Head of caudate nucleus (tissue), 42 donors: ENCODE data around the gene CALHM2.

Experiments
- DNase-seq, 42 donors: peaks; one replicate each; pipeline versions ENCODE4 v3.0.0 to v3.0.0-alpha.2; 2020 to 2021; ENCODE audit warnings: mixed read lengths in 7 of 42
- intact Hi-C: fragments of 100-400 bp; cut with DNase I; formaldehyde crosslinking; loops from one replicate; pipeline ENCODE4 v1.15.0; 2022

The CALHM2 gene

GRCh38 chr10:103478671-103479070 is 26.5 kb upstream of the CALHM2 start:
- intact Hi-C loops: no loop called here
- no peak for DNase-seq

- no peak for DNase-seq
Observed at GRCh38 chr10:103476046-103476768, 24.0 kb upstream of the CALHM2 start.

GRCh38 chr10:103475437-103475836 is 23.3 kb upstream of the CALHM2 start:
- intact Hi-C loops: no loop called here
- DNase-seq: no peak

More at GRCh38 chr10:103476046-103476768, 24.0 kb upstream of the CALHM2 start:
- intact Hi-C loops: no loop called here

DNA sequence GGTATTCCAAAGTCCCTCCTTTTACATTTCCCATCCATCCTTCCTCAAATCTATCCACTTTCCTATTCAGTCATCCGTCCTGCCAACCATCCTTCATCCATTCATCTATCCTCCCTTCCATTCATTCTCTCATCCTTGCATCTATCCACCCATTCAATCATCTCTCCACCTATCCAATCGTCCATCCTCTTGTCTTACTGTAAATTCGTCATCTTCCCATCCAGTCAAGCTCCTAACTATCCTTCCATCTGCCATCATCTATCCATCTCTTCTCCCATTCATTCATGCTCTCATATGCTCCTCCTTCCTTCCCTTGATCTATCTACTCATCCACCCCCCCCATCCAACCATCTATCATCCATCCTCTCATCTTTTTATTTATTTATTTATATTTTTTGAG is 21.9 kb upstream of the CALHM2 start:
- intact Hi-C loops: no loop called here
- no peak for DNase-seq

DNA sequence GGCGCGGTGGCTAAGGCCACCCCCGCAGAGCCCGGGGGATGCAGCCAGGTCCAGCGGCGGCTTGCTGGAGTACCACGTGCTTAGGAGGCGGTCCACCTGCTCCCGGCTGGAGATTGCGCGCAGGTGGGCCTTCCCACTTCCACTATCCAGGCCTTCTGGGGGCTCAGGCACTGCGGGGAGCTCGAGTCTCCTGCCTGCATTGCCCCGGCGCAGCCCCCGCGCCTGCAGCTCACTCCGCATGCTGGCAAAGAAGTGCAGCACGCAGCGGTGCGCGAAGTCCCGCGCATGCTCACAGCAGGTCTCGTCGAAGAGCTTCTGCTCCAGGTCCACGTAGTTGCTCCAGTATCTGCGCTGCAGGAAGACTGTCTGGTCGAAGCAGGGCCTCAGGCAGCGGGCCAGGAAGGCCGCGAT is 21.1 kb upstream of the CALHM2 start:
- intact Hi-C loops: no loop called here
- no peak for DNase-seq

DNA sequence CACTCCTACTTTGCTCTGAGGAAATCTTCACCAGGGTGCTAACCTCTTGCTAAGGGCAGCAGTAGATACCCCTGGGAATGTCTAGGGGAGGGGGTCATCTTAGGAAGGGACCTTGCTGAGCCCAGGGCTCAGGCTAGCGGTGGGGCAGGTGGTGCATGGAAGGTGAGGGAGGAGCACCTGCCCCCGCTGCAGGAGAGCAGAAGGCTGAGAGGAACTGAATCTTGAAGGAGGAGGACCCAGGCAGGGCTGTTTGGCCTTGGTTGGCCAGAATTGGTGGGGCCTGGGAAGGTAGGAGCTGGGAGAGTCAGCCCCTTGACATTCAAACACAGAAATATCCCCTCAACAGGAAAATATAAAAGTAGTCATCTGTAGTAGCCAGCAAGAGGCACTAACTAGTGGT is 19.8 kb upstream of the CALHM2 start:
- intact Hi-C loops: no loop called here
- no peak for DNase-seq

- no peak for DNase-seq
- intact Hi-C loops: no loop called here
Observed at GRCh38 chr10:103470761-103471653, 18.8 kb upstream of the CALHM2 start.

- no peak for DNase-seq
- intact Hi-C loops: no loop called here
Observed at GRCh38 chr10:103469201-103469600, 17.0 kb upstream of the CALHM2 start.

DNA sequence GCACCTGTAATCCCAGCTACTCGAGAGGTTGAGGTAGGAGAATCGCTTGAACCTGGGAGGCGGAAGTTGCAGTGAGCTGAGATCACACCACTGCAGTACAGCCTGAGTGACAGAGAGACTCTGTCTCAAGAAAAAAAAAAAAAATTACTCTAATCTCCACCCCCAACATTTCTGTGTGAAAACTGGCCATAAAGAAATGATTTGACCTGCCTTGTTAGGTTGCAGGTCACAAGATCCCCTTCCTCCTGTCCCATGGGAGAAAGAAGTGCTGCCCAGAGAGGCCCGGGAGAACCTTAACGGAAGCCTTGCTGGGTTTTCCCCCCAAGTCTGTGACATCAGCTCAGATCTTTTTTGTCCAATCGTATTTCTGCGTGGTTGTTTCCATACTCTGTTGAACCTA is 15.2 kb upstream of the CALHM2 start:
- DNase-seq: no peak
- intact Hi-C loops: no loop called here

GRCh38 chr10:103466734-103467133 is 14.6 kb upstream of the CALHM2 start:
- DNase-seq: no peak

DNA sequence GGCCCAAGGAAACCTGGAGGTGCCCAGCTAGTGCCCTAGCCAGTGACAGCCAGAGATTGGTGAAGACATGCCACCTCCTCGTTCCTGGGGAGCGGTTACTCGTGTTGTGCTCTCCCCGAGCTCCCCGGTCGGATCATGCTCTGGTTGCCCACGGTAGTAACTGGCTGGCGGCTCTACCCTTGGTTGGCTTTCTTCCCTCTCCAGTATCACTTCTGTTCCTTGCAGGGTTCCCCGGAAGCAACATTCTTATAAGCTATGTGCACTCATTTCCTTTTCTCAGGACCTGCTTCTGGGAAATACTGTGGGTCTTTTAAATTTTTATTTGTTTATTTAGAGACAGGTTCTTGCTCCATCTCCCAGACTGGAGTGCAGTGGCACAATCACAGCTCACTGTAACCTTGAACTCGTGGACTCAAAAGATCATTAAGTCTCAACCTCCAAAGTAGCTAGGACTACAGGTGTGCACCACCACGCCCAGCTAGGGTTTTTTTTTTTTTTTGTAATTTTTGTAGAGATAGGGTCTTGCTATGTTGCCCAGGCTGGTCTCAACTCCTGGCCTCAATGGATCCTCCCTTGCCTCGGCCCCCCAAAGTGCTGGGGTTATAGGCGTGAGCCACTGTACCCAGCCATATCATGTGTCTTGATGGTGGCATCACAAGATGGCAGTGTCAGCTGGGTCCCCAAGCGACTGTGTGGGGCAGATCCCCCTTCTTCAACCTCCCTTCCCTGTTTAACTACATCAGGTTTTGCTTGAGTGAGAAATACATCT is 13.4 kb upstream of the CALHM2 start:
- peak in 4 of 42 donors; percentile 8 to 48 (median 26) for DNase-seq
- intact Hi-C loops: no loop called here

More at GRCh38 chr10:103466734-103467133, 14.6 kb upstream of the CALHM2 start:
- intact Hi-C loops: no loop called here

DNA sequence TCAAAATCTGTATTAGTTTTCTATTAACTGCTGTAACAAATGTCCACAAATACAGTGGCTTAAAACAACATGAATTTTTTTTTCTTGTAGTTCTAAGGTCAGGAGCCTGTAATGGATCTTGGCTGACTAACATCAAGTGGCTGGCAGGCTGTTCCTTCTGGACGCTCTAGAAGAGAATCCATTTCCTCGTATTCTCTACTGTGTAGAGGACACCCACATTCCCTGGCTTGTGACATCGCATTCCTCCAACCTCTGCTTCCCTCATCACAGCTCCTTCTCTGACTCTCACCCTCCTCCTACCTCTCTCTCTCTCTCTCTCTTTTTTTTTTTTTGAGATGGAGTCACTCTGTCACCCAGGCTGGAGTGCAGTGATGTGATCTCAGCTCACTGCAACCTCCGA is 11.3 kb upstream of the CALHM2 start:
- DNase-seq: no peak
- intact Hi-C loops: no loop called here

DNA sequence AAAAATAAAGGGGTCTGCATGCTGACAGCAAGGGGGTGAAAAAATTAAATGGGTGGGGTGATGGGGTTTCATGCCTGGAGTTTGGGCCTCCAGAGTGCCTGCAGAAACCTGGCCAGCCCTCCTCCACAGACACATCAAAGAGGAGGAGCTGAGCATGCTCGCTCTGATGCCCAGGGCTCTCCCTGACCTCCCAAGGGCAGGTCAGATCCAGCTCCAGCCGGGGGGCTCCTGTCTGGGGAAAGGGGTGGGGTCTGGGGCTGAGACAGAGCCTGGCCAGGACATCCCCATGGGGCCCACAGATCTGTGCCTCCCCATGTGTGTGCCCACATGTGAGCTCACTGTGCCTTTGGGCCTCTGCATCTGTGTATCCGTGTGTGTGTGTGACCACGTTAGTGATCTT is 7.4 kb upstream of the CALHM2 start:
- intact Hi-C loops: no loop called here
- no peak for DNase-seq

DNA sequence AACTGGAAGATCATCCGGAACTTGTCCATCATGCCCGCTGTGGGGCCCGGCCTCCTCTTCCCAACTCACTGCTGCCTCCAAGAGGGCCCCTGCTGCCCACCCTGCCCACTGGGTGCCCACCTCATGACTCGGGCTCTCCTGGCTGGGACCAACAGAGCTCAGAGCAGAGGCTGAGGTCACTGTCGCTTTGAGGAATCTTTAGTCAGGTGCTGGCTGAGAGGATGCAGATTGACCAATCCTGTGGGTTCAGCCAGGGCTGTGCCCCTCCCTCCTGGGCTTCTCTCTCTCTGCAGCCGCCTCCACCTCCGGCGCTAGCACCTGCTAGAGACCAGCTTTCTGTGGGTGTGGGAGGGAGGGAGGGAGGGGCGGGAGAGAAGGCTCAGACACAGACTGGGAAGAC is 6.5 kb upstream of the CALHM2 start, which contains the start of gene CALHM1:
Gene CALHM1, minus strand, starts transcription at position 181 of the 400 bp plus-strand sequence. Its CDS starts 149 bp downstream, at position 32.
- DNase-seq: peak in 1 of 42 donors; percentile 18
- intact Hi-C loops: no loop called here

- DNase-seq: no peak
Observed at GRCh38 chr10:103457896-103458583, 5.9 kb upstream of the CALHM2 start.

GRCh38 chr10:103457176-103457712 is 5.1 kb upstream of the CALHM2 start:
- intact Hi-C loops: no loop called here
- DNase-seq: no peak

More at GRCh38 chr10:103457896-103458583, 5.9 kb upstream of the CALHM2 start:
- intact Hi-C loops: no loop called here

- intact Hi-C loops: no loop called here
- no peak for DNase-seq
Observed at GRCh38 chr10:103456074-103456660, 4.0 kb upstream of the CALHM2 start.

DNA sequence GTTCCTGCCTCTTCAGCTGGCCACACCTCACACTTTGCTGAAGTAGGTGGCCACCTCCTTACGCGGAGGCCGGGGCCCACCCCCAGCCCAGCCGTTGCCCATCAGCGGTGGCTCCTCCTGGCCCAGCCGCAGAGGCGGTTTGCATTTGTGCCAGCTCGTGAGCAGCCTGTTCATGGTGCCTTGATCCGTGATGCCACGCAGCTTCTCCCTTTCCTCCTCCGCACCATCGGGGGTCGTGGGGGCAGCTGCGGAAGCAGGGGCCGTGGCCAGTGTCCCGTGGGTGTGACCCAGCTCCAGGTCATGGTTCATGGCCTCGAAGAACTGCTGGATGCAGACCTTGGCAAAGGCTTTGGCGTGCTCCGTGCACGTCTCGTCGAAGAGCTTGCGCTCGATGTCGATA is 3.1 kb upstream of the CALHM2 start:
- DNase-seq: no peak
- intact Hi-C loops: no loop called here
